Type B pancreatic cell (in vitro differentiated cells): ENCODE measurements around the gene ZNF609. TPM values are rescaled to one million over a fixed set of nuclear protein-coding genes. Genes with fewer than 3 reads are reported as not detected.
"Not testable (repeated sequence)": the region's sequence is repeated elsewhere in the genome, so short reads cannot be mapped to it uniquely, and the experiment has no call there.

Experiments used
- DNase-seq: peaks from one replicate; pipeline ENCODE4 v3.0.0; 2021; ENCODE audit warnings: mixed read lengths; ENCODE audit not compliant: unreplicated experiment; ENCODE audit errors: extremely low spot score
- H3K27ac Mint-ChIP-seq: 2 replicates; pipeline ENCODE4 v1.8.0; 2021; ENCODE audit warnings: mild to moderate bottlenecking, mixed read lengths
- H3K27me3 Mint-ChIP-seq: 2 replicates; pipeline ENCODE4 v1.8.0; 2021; ENCODE audit warnings: mixed read lengths
- H3K36me3 Mint-ChIP-seq: 2 replicates; pipeline ENCODE4 v1.8.0; 2021; ENCODE audit warnings: mixed read lengths
- H3K4me1 Mint-ChIP-seq: one replicate; pipeline ENCODE4 v1.8.0; 2021; ENCODE audit warnings: mixed read lengths; ENCODE audit not compliant: unreplicated experiment
- H3K4me3 Mint-ChIP-seq: 2 replicates; pipeline ENCODE4 v1.8.0; 2021; ENCODE audit warnings: mild to moderate bottlenecking, mixed read lengths
- H3K9me3 Mint-ChIP-seq: 2 replicates; pipeline ENCODE4 v1.8.0; 2021; ENCODE audit warnings: mixed read lengths
- total RNA-seq: library from RNA; stranded (reverse); gene quantifications from 2 replicates; pipeline ENCODE4 v1.2.1, GENCODE V29; 2021; ENCODE audit warnings: low replicate concordance
- TF ChIP-seq, protein P1 (sequence below): fragments of 200-600 bp; sonication (generic); conservative IDR thresholded peaks from 2 replicates; pipeline ENCODE4 v1.5.0; 2021; ENCODE audit warnings: antibody characterized with exemption, mild to moderate bottlenecking

The ZNF609 gene
- total RNA-seq, 1 donor from 2014 or later, result 53.1 TPM

DNA sequence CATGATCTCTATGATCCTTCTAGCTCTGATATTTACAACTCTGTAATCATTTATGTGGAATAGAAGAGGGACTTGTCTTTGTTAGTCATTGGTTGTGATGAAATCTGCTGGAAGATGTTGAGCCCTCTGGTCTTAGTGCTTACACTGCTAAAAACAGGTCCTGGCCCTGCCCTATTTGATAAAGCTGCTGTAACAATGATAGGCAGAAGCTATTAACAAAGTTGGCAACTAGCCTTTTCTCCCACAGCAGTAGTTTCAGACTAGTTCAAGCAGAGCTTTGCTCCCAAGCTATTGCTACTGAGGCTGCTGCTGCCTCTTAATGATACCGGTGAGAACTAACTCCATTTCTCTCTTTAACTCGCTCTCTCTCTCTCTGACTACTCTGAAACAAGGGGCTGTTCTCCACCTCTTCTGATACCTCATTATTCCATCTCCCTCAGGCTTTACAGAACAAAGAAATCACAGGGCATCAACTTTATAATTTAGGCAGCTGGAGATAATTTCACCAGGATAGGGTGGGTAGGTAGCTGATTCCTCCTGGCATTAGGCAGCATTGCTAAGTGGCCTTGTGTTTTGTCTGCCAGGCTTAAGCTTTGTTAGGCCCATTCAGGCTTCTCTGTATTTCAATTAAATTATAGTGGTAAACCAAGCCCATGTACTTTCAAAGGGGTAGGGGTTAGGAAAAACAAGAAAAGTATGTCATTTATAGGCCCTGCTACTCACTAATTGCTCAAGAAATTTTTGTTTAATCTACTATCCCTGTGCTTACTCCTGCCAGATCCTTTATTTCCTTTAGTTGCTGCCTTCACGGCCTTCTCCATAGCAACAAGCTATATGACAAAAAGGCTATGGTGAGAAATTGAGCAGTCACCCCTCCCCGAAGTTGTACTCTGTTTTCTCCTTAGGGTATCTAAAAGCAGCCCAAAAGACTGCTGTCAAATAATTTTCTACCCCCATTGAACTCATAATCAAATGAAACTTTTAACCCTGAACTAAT lies 175.4 kb downstream of the ZNF609 start:
- Mint-ChIP-seq H3K27me3 (no peaks in the 10 kb centered on the region), H3K36me3 (peaks cover 15% of the 10 kb centered on the region), H3K27ac (peak overlapping the region; percentile 80), H3K9me3 (no peaks in the 10 kb centered on the region), H3K4me3 (peak overlapping the region; percentile 9), H3K4me1 (peaks cover 46% of the 10 kb centered on the region)
- TF ChIP-seq, protein P1, sequence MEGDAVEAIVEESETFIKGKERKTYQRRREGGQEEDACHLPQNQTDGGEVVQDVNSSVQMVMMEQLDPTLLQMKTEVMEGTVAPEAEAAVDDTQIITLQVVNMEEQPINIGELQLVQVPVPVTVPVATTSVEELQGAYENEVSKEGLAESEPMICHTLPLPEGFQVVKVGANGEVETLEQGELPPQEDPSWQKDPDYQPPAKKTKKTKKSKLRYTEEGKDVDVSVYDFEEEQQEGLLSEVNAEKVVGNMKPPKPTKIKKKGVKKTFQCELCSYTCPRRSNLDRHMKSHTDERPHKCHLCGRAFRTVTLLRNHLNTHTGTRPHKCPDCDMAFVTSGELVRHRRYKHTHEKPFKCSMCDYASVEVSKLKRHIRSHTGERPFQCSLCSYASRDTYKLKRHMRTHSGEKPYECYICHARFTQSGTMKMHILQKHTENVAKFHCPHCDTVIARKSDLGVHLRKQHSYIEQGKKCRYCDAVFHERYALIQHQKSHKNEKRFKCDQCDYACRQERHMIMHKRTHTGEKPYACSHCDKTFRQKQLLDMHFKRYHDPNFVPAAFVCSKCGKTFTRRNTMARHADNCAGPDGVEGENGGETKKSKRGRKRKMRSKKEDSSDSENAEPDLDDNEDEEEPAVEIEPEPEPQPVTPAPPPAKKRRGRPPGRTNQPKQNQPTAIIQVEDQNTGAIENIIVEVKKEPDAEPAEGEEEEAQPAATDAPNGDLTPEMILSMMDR, result no peak
- DNase-seq, result no peak

DNA sequence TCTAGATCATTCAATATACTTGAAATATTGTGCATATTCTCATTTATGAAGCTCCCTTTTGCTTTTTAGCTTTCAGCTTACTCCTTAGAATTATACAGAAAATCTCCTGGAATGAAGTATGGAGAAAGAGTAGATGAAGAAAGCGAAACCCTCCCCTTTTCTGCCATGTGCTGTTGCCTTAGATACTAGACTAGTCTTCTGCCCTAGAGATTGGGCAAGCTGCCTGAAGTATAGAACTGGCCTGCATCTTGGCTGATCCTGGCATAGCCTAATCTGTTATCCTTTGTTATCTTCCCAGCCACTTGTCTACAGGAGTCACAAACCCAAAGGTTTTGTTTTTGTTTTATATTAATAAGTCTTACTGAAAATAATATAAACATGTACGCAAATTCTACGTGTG lies 176.2 kb downstream of the ZNF609 start:
- Mint-ChIP-seq H3K36me3 (peaks cover 13% of the 10 kb centered on the region), H3K4me1 (peaks cover 44% of the 10 kb centered on the region), H3K27me3 (no peaks in the 10 kb centered on the region), H3K9me3 (no peaks in the 10 kb centered on the region), H3K4me3 (no peak overlapping the region), H3K27ac (peak overlapping the region; percentile 80)
- TF ChIP-seq, protein P1, result no peak
- no peak for DNase-seq

DNA sequence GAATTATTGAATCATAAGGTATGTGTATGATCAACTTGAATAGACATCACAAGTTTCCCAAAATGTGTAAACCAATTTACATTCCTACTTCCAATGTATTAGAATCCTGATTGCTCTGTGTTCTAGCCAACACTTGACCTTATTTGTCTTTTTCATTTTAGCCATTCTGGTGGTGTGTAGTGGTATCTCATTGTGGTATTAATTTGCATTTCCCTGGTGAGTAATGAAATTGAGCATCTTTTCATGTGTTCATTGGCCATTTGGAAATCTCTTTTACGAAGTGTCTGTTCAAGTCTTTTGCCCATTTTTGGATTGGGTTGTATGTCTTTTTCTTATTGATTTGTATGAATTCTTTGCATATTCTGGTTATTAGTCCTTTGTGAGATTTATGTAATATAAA lies 177.0 kb downstream of the ZNF609 start:
- peaks cover 13% of the 10 kb centered on the region for H3K36me3 Mint-ChIP-seq
- TF ChIP-seq, protein P1, result no peak
- no peaks in the 10 kb centered on the region for H3K9me3 Mint-ChIP-seq
- no peaks in the 10 kb centered on the region for H3K27me3 Mint-ChIP-seq
- H3K4me3 Mint-ChIP-seq, result no peak overlapping the region
- no peak overlapping the region for H3K27ac Mint-ChIP-seq
- H3K4me1 Mint-ChIP-seq, result peaks cover 44% of the 10 kb centered on the region
- DNase-seq, result no peak

DNA sequence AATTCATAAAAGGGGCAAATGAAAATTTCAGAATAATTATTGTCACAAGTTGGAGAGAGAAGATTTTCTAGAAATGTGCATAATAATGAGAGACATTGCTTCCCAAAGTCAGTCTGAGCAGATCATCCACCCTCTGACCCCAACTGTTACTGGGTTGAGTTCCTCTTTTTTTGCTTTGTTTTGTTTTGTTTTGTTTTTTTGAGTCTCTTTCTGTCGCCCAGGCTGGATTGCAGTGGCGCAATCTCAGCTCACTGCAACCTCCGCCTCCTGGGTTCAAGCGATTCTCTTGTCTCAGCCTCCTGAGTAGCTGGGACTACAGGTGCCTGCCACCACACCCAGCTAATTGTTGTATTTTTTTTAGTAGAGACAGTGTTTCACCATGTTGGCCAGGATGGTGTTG lies 179.4 kb downstream of the ZNF609 start:
- not testable (repeated sequence) for H3K4me3 Mint-ChIP-seq, H3K9me3 Mint-ChIP-seq, H3K27me3 Mint-ChIP-seq, DNase-seq
- H3K36me3 Mint-ChIP-seq, result peaks cover 20% of the 10 kb centered on the region
- H3K27ac Mint-ChIP-seq, result peak overlapping the region; percentile 65
- peaks cover 43% of the 10 kb centered on the region for H3K4me1 Mint-ChIP-seq

DNA sequence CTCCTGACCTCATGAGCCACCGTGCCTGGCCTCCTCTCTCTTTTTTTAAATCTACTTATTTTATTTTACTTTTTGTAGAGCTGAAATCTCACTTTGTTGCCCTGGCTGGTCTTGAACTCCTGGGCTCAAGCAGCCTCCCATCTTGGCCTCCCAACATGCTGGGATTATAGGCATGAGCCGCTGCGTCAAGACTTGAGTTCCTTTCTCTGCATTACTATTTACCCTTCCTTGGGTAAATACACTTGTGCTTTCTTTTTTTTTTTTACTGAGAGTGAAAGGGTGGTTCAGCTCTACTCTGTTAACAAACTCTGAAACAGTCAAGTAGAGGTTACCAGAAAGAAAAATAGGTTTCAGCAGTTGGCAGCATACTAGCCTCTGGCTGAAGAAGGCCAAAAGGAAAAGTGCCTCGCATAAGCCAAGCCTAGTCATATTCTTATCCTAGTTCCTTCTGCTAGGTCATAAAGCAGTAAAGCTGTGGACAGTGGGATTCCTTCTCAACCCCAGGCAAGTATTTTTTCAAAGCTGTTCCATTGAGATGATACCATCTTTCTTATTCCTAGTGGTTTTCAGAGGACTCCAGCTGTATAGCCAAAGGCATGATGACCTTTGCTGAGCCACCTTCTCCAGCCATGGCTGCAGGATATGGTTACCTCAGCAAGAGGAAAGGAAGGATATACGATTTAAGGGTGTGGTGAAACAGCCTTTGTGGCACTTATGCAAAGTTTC lies 179.9 kb downstream of the ZNF609 start:
- no peak for DNase-seq
- H3K4me3 Mint-ChIP-seq, result no peak overlapping the region
- H3K9me3 Mint-ChIP-seq, result no peaks in the 10 kb centered on the region
- peaks cover 21% of the 10 kb centered on the region for H3K36me3 Mint-ChIP-seq
- H3K27me3 Mint-ChIP-seq, result no peaks in the 10 kb centered on the region
- TF ChIP-seq, protein P1, result no peak
- H3K27ac Mint-ChIP-seq, result peak overlapping the region; percentile 74
- peaks cover 38% of the 10 kb centered on the region for H3K4me1 Mint-ChIP-seq

DNA sequence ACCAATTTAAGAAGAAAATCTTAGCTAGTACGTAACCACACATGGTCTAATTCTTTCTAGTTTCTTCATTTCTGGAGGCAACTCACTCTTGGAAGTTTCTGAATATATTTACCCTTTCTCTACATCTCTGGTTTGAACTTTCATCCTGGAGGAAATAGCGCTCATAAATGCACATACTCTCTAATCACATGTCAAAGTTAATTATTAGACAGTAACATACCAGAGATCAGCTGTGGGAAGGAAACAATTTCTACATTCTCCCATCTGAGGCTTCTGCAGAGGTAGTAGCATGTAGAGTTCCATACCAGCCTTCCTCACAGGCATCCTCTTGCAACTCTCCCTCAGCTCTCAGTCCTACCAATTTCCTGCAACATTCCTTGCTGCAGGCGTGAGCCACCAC lies 182.5 kb downstream of the ZNF609 start:
- Mint-ChIP-seq H3K4me3 (peak overlapping the region; percentile 26), H3K36me3 (peaks cover 16% of the 10 kb centered on the region), H3K27ac (peak overlapping the region; percentile 59), H3K4me1 (peaks cover 23% of the 10 kb centered on the region), H3K27me3 (no peaks in the 10 kb centered on the region), H3K9me3 (no peaks in the 10 kb centered on the region)
- TF ChIP-seq, protein P1, result no peak
- DNase-seq, result no peak
